NAMALWA (cell line): ENCODE data around the gene IL15RA.
A peak's percentile ranks its signal among the peaks of the same experiment; 100 is the strongest.

ENCODE experiments used
- DNase-seq: peaks from one replicate; pipeline ENCODE4 v3.0.0-alpha.2; 2015; ENCODE audit warnings: low spot score

IL15RA gene

GRCh38 chr10:5977471-5978229 lies at the start of gene IL15RA:
IL15RA (minus strand) TSS chr10:5977543; CDS start chr10:5977492, 51 bp downstream.
- DNase-seq, result peak; percentile 88

- no peak for DNase-seq
Measured at GRCh38 chr10:6025683-6026255, 48.4 kb upstream of the IL15RA start.

GRCh38 chr10:6024334-6024682 lies 47.0 kb upstream of the IL15RA start:
- no peak for DNase-seq

GRCh38 chr10:6023661-6024333 lies 46.5 kb upstream of the IL15RA start:
- no peak for DNase-seq

- no peak for DNase-seq
Measured at GRCh38 chr10:6022660-6023059, 45.3 kb upstream of the IL15RA start.

GRCh38 chr10:6020826-6021225 lies 43.5 kb upstream of the IL15RA start:
- no peak for DNase-seq

GRCh38 chr10:6019796-6020195 lies 42.5 kb upstream of the IL15RA start:
- DNase-seq, result no peak

- DNase-seq, result no peak
Measured at GRCh38 chr10:6019010-6019782, 41.9 kb upstream of the IL15RA start.

GRCh38 chr10:6018422-6018821 lies 41.1 kb upstream of the IL15RA start:
- no peak for DNase-seq

GRCh38 chr10:6017781-6018354 lies 40.5 kb upstream of the IL15RA start:
- no peak for DNase-seq

GRCh38 chr10:6014241-6014761 lies 37.0 kb upstream of the IL15RA start:
- DNase-seq, result peak; percentile 87

GRCh38 chr10:6013413-6014192 lies 36.3 kb upstream of the IL15RA start:
- DNase-seq, result no peak

- DNase-seq, result no peak
Measured at GRCh38 chr10:6012121-6012905, 35.0 kb upstream of the IL15RA start.

- no peak for DNase-seq
Measured at GRCh38 chr10:6011558-6011957, 34.2 kb upstream of the IL15RA start.

GRCh38 chr10:6010569-6010968 lies 33.2 kb upstream of the IL15RA start:
- DNase-seq, result no peak

GRCh38 chr10:6009961-6010360 lies 32.6 kb upstream of the IL15RA start:
- no peak for DNase-seq

- DNase-seq, result no peak
Measured at GRCh38 chr10:6009150-6009549, 31.8 kb upstream of the IL15RA start.

- DNase-seq, result no peak
Measured at GRCh38 chr10:6008497-6009142, 31.3 kb upstream of the IL15RA start.

- no peak for DNase-seq
Measured at GRCh38 chr10:6006991-6007390, 29.6 kb upstream of the IL15RA start.

GRCh38 chr10:6006546-6006945 lies 29.2 kb upstream of the IL15RA start:
- no peak for DNase-seq
